Mesodermal cell (in vitro differentiated cells): ENCODE data around the gene S100A7.
"Not testable (repeated sequence)": the region's sequence is repeated elsewhere in the genome, so short reads cannot be mapped to it uniquely, and the experiment has no call there.

Experiments
- H3K27ac ChIP-seq: 2 replicates; pipeline ENCODE4 v1.7.0; 2013; ENCODE audit warnings: mild to moderate bottlenecking, low read depth, low read length, moderate library complexity; ENCODE audit not compliant: severe bottlenecking
- H3K36me3 ChIP-seq: 2 replicates; pipeline ENCODE4 v1.7.1; 2013; ENCODE audit warnings: mild to moderate bottlenecking, low read length, moderate library complexity; ENCODE audit not compliant: control insufficient read depth, insufficient read depth
- H3K4me1 ChIP-seq: one replicate; pipeline ENCODE4 v1.7.1; 2013; ENCODE audit warnings: mild to moderate bottlenecking, low read length; ENCODE audit not compliant: insufficient read depth, control insufficient read depth, poor library complexity, severe bottlenecking
- H3K4me3 ChIP-seq: 2 replicates; pipeline ENCODE4 v1.7.0; 2013; ENCODE audit warnings: low read length, control low read depth, mild to moderate bottlenecking; ENCODE audit not compliant: insufficient read depth, poor library complexity, severe bottlenecking; ENCODE audit errors: extremely low read depth
- H3K9me3 ChIP-seq: 2 replicates; pipeline ENCODE4 v1.7.1; 2013; ENCODE audit warnings: mild to moderate bottlenecking, low read length, moderate library complexity; ENCODE audit not compliant: control insufficient read depth
- WGBS, 2 experiments: methylation state at CpG; one replicate each; pipeline ENCODE4 v1.1.5; 2013; ENCODE audit warnings: missing lambda C conversion rate in 2 of 2; ENCODE audit not compliant: insufficient coverage in 2 of 2; 5-methylcytosine and 5-hydroxymethylcytosine counted together

Gene S100A7

DNA sequence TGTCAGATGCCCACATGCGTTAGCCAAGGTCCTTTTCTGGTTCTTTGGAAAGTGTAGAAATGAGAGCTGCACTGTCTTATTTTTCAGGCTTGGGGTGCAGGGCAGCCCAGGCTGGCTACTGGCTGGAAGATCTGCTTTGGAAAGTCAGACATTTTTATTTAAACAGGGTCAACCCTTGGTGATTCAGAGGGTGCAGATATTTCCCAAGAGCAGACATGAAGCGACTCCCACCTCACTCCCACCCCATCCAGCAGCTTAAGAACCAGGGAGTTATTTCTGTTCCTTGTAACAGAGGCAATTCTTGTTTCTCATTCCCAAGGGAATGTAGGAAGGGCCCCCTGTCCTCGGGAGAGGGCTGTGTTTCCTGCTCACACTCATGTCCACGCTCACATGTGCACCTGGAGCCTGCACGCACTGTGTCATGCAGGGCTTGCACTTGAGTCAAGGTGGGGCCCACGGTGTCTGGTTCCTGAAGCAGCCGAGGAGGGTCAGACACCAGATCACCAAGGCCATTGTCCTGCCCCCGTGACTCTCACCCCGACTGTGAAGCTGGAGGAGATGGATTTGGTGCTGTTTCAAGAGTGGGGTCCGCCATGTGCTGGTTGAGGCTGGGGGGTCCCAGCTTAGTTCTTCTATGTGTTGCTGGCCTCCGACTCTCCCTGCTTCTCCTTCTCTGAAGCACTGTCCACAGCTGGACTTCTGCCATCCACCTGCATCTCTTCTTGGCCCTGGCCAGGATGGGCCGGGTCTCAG lies 43.1 kb downstream of the S100A7 start:
- Histone ChIP-seq H3K27ac (no peak overlapping the region), H3K4me1 (no peaks in the 10 kb centered on the region), H3K4me3 (no peak overlapping the region), H3K36me3 (no peaks in the 10 kb centered on the region), H3K9me3 (no peaks in the 10 kb centered on the region)
- whole genome bisulfite sequencing, 2 experiments = 85% methylated on average over 8 to 10 of the region's 12 CpGs

DNA sequence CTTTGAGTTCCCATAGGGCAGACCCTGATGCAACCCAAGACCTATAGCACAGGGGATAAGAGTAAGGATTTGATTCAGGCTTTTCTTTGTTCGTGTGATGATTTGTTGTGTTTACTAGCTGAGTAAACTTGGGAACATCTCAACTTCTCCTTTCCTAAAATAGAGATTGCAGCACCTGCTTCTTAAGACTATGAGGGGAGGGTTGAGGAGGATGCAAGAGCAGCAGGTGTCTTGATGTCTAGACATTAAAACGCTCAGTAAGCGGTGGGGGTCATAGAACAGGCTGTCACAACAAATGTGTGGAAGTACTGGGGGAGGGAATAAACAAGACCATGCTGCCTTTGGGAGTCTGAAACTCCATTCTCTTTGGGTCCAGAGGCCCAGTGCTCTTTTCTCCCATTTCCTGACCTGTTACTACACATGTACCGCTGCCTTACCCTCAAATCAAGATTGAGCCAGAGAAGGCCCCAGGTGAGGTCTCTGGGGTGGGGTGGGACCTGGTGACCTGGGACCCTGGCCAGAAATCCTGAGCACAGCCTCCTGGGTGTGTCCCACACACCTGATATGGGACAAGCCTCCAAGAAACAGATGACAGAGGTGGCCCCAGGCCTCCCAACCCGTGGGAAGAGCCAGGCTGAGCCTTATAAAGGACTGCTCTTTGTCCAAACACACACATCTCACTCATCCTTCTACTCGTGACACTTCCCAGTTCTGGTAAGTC lies 44.4 kb downstream of the S100A7 start, which contains the start of gene S100A7A:
TSS of gene S100A7A (plus strand) at position 671 of the 721 bp plus-strand sequence. CDS start 1,563 bp downstream, outside the sequence.
- Histone ChIP-seq H3K27ac (no peak within 1 kb of the TSS), H3K36me3 (no peaks in the 10 kb centered on the region), H3K4me3 (no peak within 1 kb of the TSS), H3K4me1 (no peaks in the 10 kb centered on the region), H3K9me3 (no peaks in the 10 kb centered on the region)
- 73 to 85% methylated on average over 3 of the region's 6 CpGs for WGBS, 2 experiments

DNA sequence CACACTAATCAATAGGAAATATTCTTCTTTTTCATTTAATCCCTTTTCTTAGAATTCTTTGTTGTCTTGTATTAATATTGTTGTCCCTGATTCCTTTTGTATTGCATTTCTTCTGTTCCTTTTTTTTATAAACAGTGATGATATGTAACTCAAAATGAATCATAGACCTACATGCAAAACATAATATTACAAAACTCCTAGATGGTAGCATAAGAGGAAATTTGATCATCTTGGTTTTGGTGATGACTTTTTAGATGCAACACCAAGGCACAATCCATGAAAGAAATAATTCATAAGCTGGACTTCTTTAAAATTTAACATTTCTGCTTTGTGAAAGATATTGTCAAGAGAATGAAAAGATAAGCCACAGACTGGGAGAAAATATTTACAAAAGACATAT lies 46.5 kb downstream of the S100A7 start:
- H3K27ac ChIP-seq, H3K4me1 ChIP-seq, H3K36me3 ChIP-seq, H3K9me3 ChIP-seq, H3K4me3 ChIP-seq: not testable (repeated sequence)
